Measurements from ENCODE around the gene PSMD6.

The PSMD6 gene

GRCh38 chr3:64008017-64008416 is 15.3 kb downstream of the PSMD6 start:
- DNase-seq (ENCODE audit: low read depth), result no peak
- no peak overlapping the region for H3K4me3 ChIP-seq (ENCODE audit: low read depth, low read length)
- TF ChIP-seq CTCF (IDR thresholded peaks at IDR 0.05; ENCODE audit: insufficient read depth, low read depth, low read length, missing control alignments), result no peak

GRCh38 chr3:64003589-64003988 is 19.7 kb downstream of the PSMD6 start:
- no peak overlapping the region for H3K4me3 ChIP-seq (ENCODE audit: low read depth, low read length)
- no peak for DNase-seq (ENCODE audit: low read depth)
- TF ChIP-seq CTCF (IDR thresholded peaks at IDR 0.05; ENCODE audit: insufficient read depth, low read depth, low read length, missing control alignments), result no peak

- DNase-seq (ENCODE audit: low read depth), result no peak
- H3K4me3 ChIP-seq (ENCODE audit: low read depth, low read length), result no peak overlapping the region
- no peak for TF ChIP-seq CTCF (IDR thresholded peaks at IDR 0.05; ENCODE audit: insufficient read depth, low read depth, low read length, missing control alignments)
Measured at GRCh38 chr3:64002233-64002632, 21.1 kb downstream of the PSMD6 start.

GRCh38 chr3:64000453-64001055 is 22.7 kb downstream of the PSMD6 start:
- no peak overlapping the region for H3K4me3 ChIP-seq (ENCODE audit: low read depth, low read length)
- no peak for DNase-seq (ENCODE audit: low read depth)
- TF ChIP-seq CTCF (IDR thresholded peaks at IDR 0.05; ENCODE audit: insufficient read depth, low read depth, low read length, missing control alignments), result no peak

- no peak for DNase-seq (ENCODE audit: low read depth)
- TF ChIP-seq CTCF (IDR thresholded peaks at IDR 0.05; ENCODE audit: insufficient read depth, low read depth, low read length, missing control alignments), result no peak
- no peak overlapping the region for H3K4me3 ChIP-seq (ENCODE audit: low read depth, low read length)
Measured at GRCh38 chr3:63998852-63999754, 24.2 kb downstream of the PSMD6 start.

GRCh38 chr3:63995086-63995485 is 28.2 kb downstream of the PSMD6 start:
- no peak for TF ChIP-seq CTCF (IDR thresholded peaks at IDR 0.05; ENCODE audit: insufficient read depth, low read depth, low read length, missing control alignments)
- H3K4me3 ChIP-seq (ENCODE audit: low read depth, low read length), result no peak overlapping the region
- no peak for DNase-seq (ENCODE audit: low read depth)
